Stomach (tissue), 4 donors: ENCODE measurements around the gene FUT2.

Source experiments
- CTCF ChIP-seq, 7 experiments: fragments of 450-650 bp in 4 of 7; fragments of 200-600 bp in 3 of 7; sonication (generic) in 3 of 7; IDR thresholded peaks; one replicate each; pipeline ENCODE4 v1.5.1; 2016 to 2019; ENCODE audit warnings: antibody characterized with exemption in 7 of 7, control low read depth in 2 of 7, mild to moderate bottlenecking in 1 of 7
- POLR2A ChIP-seq, 4 donors: fragments of 450-650 bp; IDR thresholded peaks; one replicate each; pipeline ENCODE4 v1.6.1; 2016; ENCODE audit warnings: antibody characterized with exemption in 4 of 4, control low read depth in 2 of 4, mild to moderate bottlenecking in 1 of 4, moderate library complexity in 1 of 4

- no peak for TF ChIP-seq CTCF (IDR thresholded peaks at IDR 0.05)
- TF ChIP-seq POLR2A (IDR thresholded peaks at IDR 0.05) = no peak
These were observed 21.5 kb upstream of the FUT2 start for GRCh38 chr19:48674216-48674809.
